ENCODE measurements around the gene FOXL2NB.

FOXL2NB gene

DNA sequence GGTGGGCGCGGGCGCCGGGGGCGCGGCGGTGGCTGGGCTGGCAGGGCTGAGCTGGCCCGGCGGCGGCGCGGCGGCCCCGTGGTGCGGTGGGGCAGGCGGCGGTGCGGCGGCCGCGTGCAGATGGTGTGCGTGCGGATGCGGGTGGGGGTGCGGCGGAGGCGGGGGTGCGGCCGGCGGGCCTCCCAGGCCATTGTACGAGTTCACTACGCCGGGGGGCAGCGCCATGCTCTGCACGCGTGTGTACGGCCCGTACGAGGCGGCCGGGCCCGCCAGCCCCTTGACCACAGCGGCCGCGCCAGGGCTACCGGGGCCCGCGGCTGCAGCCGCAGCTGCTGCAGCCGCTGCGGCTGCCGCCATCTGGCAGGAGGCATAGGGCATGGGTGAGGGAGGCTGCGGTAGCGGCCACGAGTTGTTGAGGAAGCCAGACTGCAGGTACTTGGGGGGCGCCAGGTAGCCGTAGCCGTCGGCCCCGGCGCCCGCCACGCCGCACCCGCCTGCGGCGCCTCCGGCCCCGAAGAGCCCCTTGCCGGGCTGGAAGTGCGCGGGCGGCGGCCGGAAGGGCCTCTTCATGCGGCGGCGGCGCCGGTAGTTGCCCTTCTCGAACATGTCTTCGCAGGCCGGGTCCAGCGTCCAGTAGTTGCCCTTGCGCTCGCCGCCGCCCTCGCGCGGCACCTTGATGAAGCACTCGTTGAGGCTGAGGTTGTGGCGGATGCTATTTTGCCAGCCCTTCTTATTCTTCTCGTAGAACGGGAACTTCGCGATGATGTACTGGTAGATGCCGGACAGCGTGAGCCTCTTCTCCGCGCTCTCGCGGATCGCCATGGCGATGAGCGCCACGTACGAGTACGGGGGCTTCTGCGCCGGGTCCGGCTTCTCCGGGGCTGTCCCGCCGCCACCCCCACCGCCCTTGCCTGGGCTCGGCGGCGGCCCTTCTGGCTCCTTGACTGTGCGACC lies 1.0 kb upstream of the FOXL2NB start:
- DNase-seq (ENCODE audit: low spot score) = no peak

DNA sequence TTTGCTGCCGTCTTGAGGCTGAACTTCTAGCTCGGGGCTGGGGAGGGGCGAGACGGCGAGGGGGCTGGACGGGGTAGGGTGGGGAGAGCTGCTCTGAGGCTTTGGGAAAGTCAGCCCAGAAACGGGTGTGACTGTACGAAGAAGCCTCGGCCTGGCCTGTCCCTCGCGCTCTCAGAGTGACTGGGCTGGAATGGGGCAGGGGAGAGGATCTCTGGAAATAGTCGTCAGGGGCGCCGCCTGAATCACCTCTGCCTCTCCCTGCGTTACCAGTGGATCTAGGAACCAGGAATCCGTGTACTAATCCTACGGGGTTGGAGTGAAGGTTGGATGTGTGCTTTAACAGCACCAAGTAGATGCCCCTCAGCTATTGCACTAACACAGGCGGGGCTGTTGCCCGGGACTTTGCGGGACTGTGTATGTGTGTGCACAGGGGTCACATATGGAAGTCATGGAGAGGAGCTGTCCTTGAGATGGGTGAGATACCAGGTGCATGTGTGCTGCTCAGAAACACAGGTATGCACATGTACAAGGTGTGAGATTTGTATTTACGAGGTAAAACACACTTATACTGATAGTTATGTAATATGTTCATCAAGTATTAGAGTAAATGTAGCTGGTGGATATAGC lies 591 bp downstream of the FOXL2NB start:
- DNase-seq (ENCODE audit: low spot score) = no peak

GRCh38 chr3:138948371-138949001 lies 1.5 kb downstream of the FOXL2NB start:
- DNase-seq (ENCODE audit: low spot score) = no peak

GRCh38 chr3:138949002-138949418 lies 2.0 kb downstream of the FOXL2NB start:
- no peak for DNase-seq (ENCODE audit: low spot score)

DNA sequence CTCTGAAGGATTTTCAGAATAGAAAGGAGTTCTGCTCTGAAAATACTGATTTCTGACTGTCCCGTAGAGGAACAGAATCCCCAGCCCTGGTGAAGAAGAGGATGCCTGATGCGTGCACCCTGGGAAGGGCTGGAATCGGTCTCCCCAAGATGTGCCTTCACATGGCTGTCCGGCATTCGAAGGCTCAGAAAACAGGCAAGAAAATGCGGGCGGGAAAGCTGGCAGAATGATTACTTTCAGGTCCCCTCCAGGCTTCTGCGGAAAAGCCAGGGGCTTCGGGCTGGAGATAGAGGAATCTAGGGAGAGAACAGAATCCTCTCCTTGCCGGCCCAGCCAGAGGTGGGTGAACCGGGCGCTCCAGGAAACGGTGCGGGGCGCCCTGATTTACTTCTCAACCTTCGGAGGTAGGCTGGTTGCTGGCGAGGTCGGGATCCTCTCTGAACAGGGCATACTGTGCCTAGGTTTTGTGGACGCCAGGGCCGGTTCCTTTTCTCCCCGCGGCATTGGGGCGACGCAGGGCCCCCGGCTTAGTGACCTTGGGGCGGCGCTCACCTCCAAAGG lies 2.5 kb downstream of the FOXL2NB start:
- DNase-seq (ENCODE audit: low spot score) = no peak

DNA sequence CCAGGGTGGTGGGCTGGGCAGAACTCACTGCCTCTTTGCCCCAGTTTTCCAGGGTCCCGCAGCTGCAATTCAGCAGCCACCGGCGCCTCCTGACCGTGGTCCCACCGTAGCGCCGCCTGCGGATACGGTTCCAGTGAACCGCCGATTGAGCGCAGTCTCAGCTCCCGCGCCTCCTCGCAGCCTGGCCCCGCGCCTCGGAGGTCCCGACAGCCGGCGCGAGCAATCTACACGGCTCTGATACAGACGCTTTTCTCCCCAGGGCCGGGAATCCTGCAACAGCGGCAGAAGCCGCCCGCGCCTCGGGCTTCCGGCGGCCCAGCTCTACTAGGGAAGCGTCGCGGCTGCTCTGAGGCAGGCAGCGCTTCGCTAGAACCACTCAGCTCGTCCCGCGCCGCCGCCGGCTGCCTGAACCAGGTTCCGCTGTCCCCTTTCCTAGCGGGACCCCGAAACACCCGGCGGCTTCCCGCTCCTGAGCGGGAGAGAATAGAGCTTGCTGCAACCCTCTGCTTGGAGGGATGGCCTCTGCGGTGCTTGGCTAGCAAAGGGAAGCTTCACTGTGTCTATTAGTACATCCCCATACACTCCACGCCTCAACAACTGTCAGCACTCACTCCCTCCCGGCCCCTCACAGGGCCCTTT lies 3.1 kb downstream of the FOXL2NB start:
- DNase-seq (ENCODE audit: low spot score) = no peak

GRCh38 chr3:138950701-138951100 lies 3.7 kb downstream of the FOXL2NB start:
- no peak for DNase-seq (ENCODE audit: low spot score)

DNA sequence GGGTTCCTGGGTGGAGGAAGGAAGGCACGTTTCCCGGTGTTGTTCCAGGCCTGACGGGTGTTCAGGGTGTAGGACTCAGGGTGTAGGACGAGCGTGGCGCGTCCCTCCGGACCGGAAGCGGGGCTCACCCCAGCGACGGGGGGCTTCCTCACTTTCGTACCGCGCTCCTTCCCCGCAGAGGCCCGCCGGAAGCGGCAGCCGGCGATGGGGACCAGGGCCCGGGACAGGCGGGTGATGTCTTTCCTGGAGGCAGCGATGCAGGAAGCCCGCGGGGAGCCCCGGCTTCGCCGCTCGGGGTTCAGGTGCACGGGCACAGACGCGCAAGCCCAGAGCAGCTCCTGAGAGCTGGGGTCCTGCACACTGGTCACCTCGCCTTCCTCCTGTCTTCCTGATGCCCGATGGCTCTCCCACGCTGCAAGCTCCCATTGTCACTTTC lies 13.4 kb downstream of the FOXL2NB start:
- no peak for DNase-seq (ENCODE audit: low spot score)

DNA sequence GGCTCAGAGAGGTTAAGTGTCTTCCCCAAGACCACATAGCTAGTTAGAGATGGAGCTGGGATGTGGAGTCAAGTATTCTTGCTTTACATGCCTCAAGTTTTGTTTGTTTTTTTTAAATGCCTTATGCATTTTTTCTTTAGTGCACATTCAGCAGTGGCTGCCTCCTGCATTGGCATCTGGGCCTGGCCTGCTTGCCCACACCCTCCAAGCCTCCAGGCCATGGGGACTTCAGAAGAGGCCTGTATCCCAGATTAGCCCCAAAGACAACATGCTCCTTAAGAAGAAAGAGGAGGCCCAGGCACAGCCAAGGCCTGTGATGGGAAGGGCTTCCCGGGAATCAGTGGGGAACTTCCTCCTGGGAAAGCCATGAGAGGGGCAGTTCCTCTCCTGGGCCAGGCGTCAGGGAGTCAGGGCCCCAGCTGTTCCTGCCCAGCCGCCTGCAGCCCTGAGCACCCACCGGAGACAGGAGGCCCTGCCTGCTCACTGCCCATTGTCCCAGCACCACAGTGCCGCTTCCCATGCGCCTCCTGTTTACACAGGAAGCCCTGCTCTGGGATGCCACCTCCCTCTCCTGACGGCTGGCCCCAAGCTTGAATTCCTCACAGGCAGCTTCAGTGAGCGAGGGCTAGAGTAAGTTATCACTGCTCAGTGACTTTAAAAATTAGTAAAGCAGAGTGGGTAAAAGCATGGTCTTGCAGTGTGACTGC lies 16.0 kb downstream of the FOXL2NB start:
- DNase-seq (ENCODE audit: low spot score) = no peak

- DNase-seq (ENCODE audit: low spot score) = no peak
Observed at GRCh38 chr3:138964264-138964663, 17.2 kb downstream of the FOXL2NB start.

- DNase-seq (ENCODE audit: low spot score) = no peak
Observed at GRCh38 chr3:138964923-138965322, 17.9 kb downstream of the FOXL2NB start.

DNA sequence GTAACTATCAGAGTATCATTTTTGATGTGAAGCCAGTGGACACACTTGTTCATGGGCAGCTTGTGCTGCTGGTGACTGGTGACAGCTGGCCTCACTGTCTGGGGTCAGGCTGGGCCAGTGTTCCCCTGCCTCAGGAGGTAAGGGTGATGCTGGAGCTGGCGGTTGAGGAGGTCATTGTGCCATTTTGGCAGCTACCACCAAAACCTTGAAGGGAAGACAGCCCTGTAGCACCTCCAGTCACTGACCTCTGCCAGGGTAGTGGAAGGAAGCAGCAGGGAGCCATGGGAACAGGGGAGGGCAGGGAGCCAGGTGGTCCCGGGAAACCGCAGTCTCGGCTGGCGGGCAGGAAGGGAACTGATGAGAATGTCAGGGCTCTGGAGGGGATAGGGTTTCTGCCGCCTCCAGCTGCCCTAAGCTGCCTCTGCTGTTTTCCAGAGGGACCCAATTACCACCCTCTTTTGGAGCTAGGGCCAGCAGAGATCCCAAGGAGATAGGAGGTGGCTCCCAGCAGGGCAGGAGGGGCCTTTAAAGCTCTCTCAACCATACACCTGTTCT lies 24.8 kb downstream of the FOXL2NB start:
- no peak for DNase-seq (ENCODE audit: low spot score)

- no peak for DNase-seq (ENCODE audit: low spot score)
Observed at GRCh38 chr3:138972941-138973340, 25.9 kb downstream of the FOXL2NB start.

DNA sequence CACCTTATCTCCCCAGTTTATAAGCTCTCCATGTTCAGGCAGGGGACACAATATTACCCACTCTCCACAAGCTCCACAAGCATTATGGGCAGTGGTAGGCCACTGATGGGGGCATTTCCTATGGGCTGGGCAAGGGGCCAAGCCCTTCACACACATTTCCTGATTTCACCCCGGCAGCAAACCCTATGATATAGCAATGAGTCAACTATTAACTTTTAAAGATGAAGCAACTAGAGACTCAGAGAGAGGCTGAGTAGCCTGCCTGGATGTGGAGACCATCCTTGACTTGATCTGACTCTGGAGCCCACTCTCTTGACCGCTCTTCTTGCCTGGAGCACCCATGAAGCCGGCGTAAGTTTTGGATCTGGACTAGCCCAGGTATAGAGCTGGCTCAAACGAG lies 27.4 kb downstream of the FOXL2NB start:
- DNase-seq (ENCODE audit: low spot score) = no peak

DNA sequence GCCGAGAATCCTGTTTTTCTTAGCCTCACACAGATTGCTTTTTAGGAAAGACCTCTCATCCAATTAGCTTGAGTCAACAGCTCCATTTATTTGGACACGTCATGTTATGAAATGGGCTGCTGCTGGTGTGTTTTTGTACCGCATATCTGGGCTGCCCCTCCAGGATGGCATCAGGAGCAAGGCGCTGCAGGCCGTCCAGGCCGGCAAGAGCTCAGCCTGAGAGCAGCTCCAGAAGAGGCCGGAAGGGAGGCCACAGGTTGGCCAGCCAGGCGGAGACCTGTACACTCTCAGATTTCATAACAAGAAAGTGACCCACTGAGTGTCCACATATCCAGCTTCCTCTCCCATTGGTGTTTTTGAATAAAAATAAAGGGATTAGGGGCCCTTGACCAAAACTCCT lies 28.3 kb downstream of the FOXL2NB start:
- DNase-seq (ENCODE audit: low spot score) = no peak

GRCh38 chr3:138976047-138976446 lies 29.0 kb downstream of the FOXL2NB start:
- DNase-seq (ENCODE audit: low spot score) = no peak

- DNase-seq (ENCODE audit: low spot score) = no peak
Observed at GRCh38 chr3:138984816-138985215, 37.8 kb downstream of the FOXL2NB start.

GRCh38 chr3:138985932-138986331 lies 38.9 kb downstream of the FOXL2NB start:
- no peak for DNase-seq (ENCODE audit: low spot score)

DNA sequence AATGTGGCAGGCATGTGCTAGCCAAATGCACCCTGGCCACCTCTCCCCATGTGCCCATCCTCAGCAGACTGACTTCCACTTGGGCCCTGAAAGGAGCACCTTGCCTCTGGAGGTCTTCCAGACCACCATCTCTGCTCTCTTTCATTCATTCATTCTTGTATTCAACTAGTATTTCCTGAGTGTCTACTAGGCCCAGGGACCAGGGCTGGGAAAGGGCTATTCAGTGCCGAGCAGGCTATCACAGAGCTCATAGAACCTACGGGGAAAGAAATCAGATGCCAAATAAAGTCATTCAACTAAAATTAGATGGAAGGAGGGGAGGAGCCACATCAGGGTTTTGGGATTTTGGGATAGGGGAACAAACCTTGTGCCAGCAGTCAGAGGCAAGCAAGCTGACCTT lies 40.2 kb downstream of the FOXL2NB start:
- DNase-seq (ENCODE audit: low spot score) = no peak

GRCh38 chr3:138995706-138996105 lies 48.7 kb downstream of the FOXL2NB start:
- DNase-seq (ENCODE audit: low spot score) = no peak
